ENCODE measurements around the gene SH2D1B. TPM values are rescaled to one million over a fixed set of nuclear protein-coding genes. Genes with fewer than 3 reads are reported as not detected.

SH2D1B gene
- total and polyA plus RNA-seq, 9 of the 15 experiments (the other 6 are each of a cell fraction or from before 2014, with no cell fraction given): 5.6 to 19.6 (median 9.7) TPM

DNA sequence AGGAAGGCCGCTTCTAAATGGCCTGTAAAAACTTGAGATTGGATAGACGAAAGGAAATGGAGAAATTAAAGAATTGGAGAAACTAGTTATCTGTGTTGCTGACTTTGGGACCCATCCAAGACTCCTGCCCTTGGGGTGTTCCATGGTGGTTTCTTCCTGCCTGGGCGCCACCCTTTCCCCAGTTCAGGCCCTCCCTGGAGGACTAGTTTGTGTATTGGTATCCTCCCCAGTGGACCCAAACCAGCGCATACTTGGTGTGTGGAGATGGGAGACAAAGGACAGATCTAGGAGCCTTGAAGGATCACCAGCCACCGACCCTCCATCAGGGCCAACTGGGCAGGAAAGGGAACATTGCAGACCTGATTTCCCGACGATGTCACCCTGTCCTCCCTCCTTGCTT lies 42.4 kb downstream of the SH2D1B start:
- Histone ChIP-seq H3K4me3 (no peak overlapping the region), H3K27ac (ENCODE audit: extremely low read depth, low read depth, low read length) (no peak overlapping the region)
- TF ChIP-seq CHD2 (IDR thresholded peaks at IDR 0.05; ENCODE audit: low read depth, low read length) (no peak), ZNF212 (CRISPR knock-in tag; IDR thresholded peaks at IDR 0.05) (no peak), SUPT5H (IDR thresholded peaks at IDR 0.05) (no peak)

DNA sequence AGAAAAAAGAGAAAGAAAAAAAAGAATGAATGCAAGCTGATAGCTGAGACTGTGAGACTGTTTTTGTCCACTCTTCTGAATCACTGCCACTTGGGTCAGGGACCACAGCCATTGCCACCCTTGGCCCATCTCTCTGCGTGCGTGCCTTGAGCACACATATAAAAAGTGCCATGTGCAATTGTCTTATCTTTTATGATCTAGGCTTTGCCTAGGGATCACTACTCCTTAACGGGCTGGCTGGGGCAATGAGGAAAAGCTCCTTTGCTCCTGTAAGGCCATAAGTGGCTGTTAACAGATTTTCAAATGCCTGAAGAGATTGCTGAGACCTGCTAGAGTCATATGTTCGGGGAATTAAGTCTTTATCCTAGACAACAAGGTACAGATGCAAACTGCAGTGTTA lies 43.5 kb downstream of the SH2D1B start:
- Histone ChIP-seq H4K20me1 (replicated peaks; ENCODE audit: control insufficient read depth, insufficient read depth, low read length) (no peaks in the 10 kb centered on the region), H3K9ac (ENCODE audit: insufficient read depth in 1 of 2, low read depth in 2 of 2, low read length in 2 of 2) (no peak overlapping the region), H2AFZ (ENCODE audit: low read depth, low read length) (no peak overlapping the region), H3K27ac (ENCODE audit: extremely low read depth, low read depth, low read length) (no peak overlapping the region), H3K9me3 (replicated peaks; ENCODE audit: control insufficient read depth, insufficient read depth, low read depth, low read length) (no peaks in the 10 kb centered on the region), H3K9me1 (ENCODE audit: control insufficient read depth, insufficient read depth, low read length) (no peaks in the 10 kb centered on the region), H3K36me3 (ENCODE audit: control insufficient read depth, insufficient read depth, low read length) (no peaks in the 10 kb centered on the region), H3K4me3 (no peak overlapping the region), H3K79me2 (ENCODE audit: control insufficient read depth, insufficient read depth, low read length) (no peaks in the 10 kb centered on the region), H3K27me3 (ENCODE audit: control insufficient read depth in 2 of 2, insufficient read depth in 2 of 2, low read length in 2 of 2) (no peaks in the 10 kb centered on the region), H3K4me1 (replicated peaks in 1 of 2; ENCODE audit: control insufficient read depth in 2 of 2, insufficient read depth in 2 of 2, low read length in 2 of 2) (peaks cover 24 to 37% of the 10 kb centered on the region in 2 experiments), H3K4me2 (ENCODE audit: insufficient read depth, low read length) (no peak overlapping the region)
- in situ Hi-C loops (cut with MboI) (no loop called here), intact Hi-C loops (cut with micrococcal nuclease) (no loop called here)
- DNase-seq (ENCODE audit: extremely low read depth in 1 of 4, low spot score in 3 of 4) (no peak), FAIRE-seq (no peak), ATAC-seq (no peak)
- CTCF ChIA-PET (ENCODE audit: low intra/inter-chr PET ratio): no interaction called here
- 46% methylated on average over 4 of the region's 4 CpGs for WGBS (ENCODE audit: insufficient coverage, low coverage, missing lambda C conversion rate)
- POLR2A ChIA-PET: interaction anchor here (0.7 kb wide), 1 partner anchor 194 kb away, joined by 3 read pairs; no protein-coding TSS in a partner anchor
- BruUV-seq (replicated peaks): no TSS peak
- TF ChIP-seq SP2 (IDR thresholded peaks at IDR 0.05; ENCODE audit: extremely low read depth, low read depth, low read length, poor library complexity, severe bottlenecking) (no peak), NCOA6 (IDR thresholded peaks at IDR 0.05) (no peak), ZNF699 (CRISPR knock-in tag; IDR thresholded peaks at IDR 0.05; ENCODE audit: insufficient replicate concordance) (no peak), ZNF707 (CRISPR knock-in tag; conservative IDR thresholded peaks at IDR 0.05) (no peak), SAFB (IDR thresholded peaks at IDR 0.05; ENCODE audit: borderline replicate concordance, low read depth, low read length) (no peak), SMARCA4 (IDR thresholded peaks at IDR 0.05) (no peak), CSDE1 (IDR thresholded peaks at IDR 0.05) (no peak), E2F3 (CRISPR knock-in tag; IDR thresholded peaks at IDR 0.05) (no peak), HMG20A (CRISPR knock-in tag; conservative IDR thresholded peaks at IDR 0.05) (no peak), TCF7 (IDR thresholded peaks at IDR 0.05; ENCODE audit: borderline replicate concordance) (no peak), ZNF175 (CRISPR knock-in tag; IDR thresholded peaks at IDR 0.05; ENCODE audit: low read depth) (no peak), FOS (IDR thresholded peaks at IDR 0.05; ENCODE audit: extremely low read depth, insufficient read length) (no peak)
- TF ChIP-seq, protein P1, sequence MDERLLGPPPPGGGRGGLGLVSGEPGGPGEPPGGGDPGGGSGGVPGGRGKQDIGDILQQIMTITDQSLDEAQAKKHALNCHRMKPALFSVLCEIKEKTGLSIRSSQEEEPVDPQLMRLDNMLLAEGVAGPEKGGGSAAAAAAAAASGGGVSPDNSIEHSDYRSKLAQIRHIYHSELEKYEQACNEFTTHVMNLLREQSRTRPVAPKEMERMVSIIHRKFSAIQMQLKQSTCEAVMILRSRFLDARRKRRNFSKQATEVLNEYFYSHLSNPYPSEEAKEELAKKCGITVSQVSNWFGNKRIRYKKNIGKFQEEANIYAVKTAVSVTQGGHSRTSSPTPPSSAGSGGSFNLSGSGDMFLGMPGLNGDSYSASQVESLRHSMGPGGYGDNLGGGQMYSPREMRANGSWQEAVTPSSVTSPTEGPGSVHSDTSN (CRISPR knock-in tag; IDR thresholded peaks at IDR 0.05; ENCODE audit: low read depth): no peak
- TF ChIP-seq, protein P1 (tag; conservative IDR thresholded peaks at IDR 0.05; ENCODE audit: low read depth): no peak

More for the DNA sequence above, 42.4 kb downstream of the SH2D1B start:
- intact Hi-C loops (cut with micrococcal nuclease) (no loop called here), in situ Hi-C loops (cut with MboI) (no loop called here)
- ChIA-PET POLR2A (interaction anchor here (0.6 kb wide), 1 partner anchor 11 kb away, joined by 3 read pairs; no protein-coding TSS in a partner anchor), CTCF (ENCODE audit: low intra/inter-chr PET ratio) (no interaction called here)
- FAIRE-seq (no peak), DNase-seq (ENCODE audit: extremely low read depth in 1 of 4, low spot score in 3 of 4) (no peak), ATAC-seq (no peak)
- Histone ChIP-seq H4K20me1 (replicated peaks; ENCODE audit: control insufficient read depth, insufficient read depth, low read length) (no peaks in the 10 kb centered on the region), H3K4me2 (ENCODE audit: insufficient read depth, low read length) (no peak overlapping the region), H3K27me3 (ENCODE audit: control insufficient read depth in 2 of 2, insufficient read depth in 2 of 2, low read length in 2 of 2) (no peaks in the 10 kb centered on the region), H3K9me3 (replicated peaks; ENCODE audit: control insufficient read depth, insufficient read depth, low read depth, low read length) (no peaks in the 10 kb centered on the region), H2AFZ (ENCODE audit: low read depth, low read length) (no peak overlapping the region), H3K79me2 (ENCODE audit: control insufficient read depth, insufficient read depth, low read length) (no peaks in the 10 kb centered on the region), H3K9me1 (ENCODE audit: control insufficient read depth, insufficient read depth, low read length) (no peaks in the 10 kb centered on the region), H3K36me3 (ENCODE audit: control insufficient read depth, insufficient read depth, low read length) (no peaks in the 10 kb centered on the region), H3K4me1 (replicated peaks in 1 of 2; ENCODE audit: control insufficient read depth in 2 of 2, insufficient read depth in 2 of 2, low read length in 2 of 2) (peaks cover 31 to 44% of the 10 kb centered on the region in 2 experiments), H3K9ac (ENCODE audit: insufficient read depth in 1 of 2, low read depth in 2 of 2, low read length in 2 of 2) (no peak overlapping the region)
- whole genome bisulfite sequencing (ENCODE audit: insufficient coverage, low coverage, missing lambda C conversion rate): 72% methylated on average over 7 of the region's 7 CpGs
- no TSS peak for BruUV-seq (replicated peaks)
